H1 (cell line): ENCODE measurements around the gene GPANK1. TPM values are rescaled to one million over a fixed set of nuclear protein-coding genes. Genes with fewer than 3 reads are reported as not detected.

Source experiments
- BCL11A ChIP-seq, 2 experiments: IDR thresholded peaks; one replicate each; pipeline ENCODE4 v1.6.1; 2011; ENCODE audit warnings: low read depth in 2 of 2, low read length in 2 of 2, mild to moderate bottlenecking in 2 of 2
- CTCF ChIP-seq, 3 experiments: IDR thresholded peaks; 1 replicate in 2 of 3; 2 replicates in 1 of 3; pipeline versions ENCODE4 v1.5.1 to v1.6.1; 2011; ENCODE audit warnings: low read length in 3 of 3, mild to moderate bottlenecking in 3 of 3, inconsistent platforms in 2 of 3, low read depth in 1 of 3, moderate library complexity in 1 of 3; ENCODE audit not compliant: insufficient read depth in 1 of 3; ENCODE audit errors: control extremely low read depth in 1 of 3
- polyA plus RNA-seq, 7 experiments: library from polyadenylated mRNA; depleted of rRNA in 3 of 7; stranded (reverse) in 5 of 7; unstranded in 2 of 7; fragments of >200 nt in 5 of 7; fragments of 200-250 nt in 2 of 7; gene quantifications; 1 replicate in 5 of 7; 2 replicates in 1 of 7; 4 replicates in 1 of 7; pipeline versions ENCODE4 v1.2.1 to v1.2.3, GENCODE V29; 2011 to 2013; ENCODE audit warnings: missing spikeins in 2 of 7, mixed read lengths in 2 of 7
- total RNA-seq: library from RNA; stranded (reverse); fragmentation: NEBNext Ultra II Directional; extraction: Animal tissue kit (Norgen Biotek cat#: 25700); gene quantifications from 2 replicates; pipeline ENCODE4 v1.2.1, GENCODE V29; 2021

The GPANK1 gene
- total and polyA plus RNA-seq, 2 of the 8 experiments (the other 6 are each of a cell fraction or from before 2014, with no cell fraction given) = 24.5 to 30.2 TPM

GRCh38 chr6:31689249-31690110, 24.7 kb upstream of the GPANK1 start (continued):
- TF ChIP-seq BCL11A (IDR thresholded peaks at IDR 0.05; ENCODE audit: low read depth in 2 of 2, low read length in 2 of 2) = no peak
- TF ChIP-seq CTCF (IDR thresholded peaks at IDR 0.05; ENCODE audit: control extremely low read depth in 1 of 3, insufficient read depth in 1 of 3, low read depth in 1 of 3, low read length in 3 of 3) = peak; percentile 58 to 88 (median 83)
